Mucosa of stomach (tissue), 1 donor: Measurements from ENCODE around the gene GNG11.
"Not testable (repeated sequence)": the region's sequence is repeated elsewhere in the genome, so short reads cannot be mapped to it uniquely, and the experiment has no call there.

Experiments used
- H3K27me3 ChIP-seq: one replicate; pipeline ENCODE4 v1.7.0; 2013; ENCODE audit warnings: mild to moderate bottlenecking, low read length; ENCODE audit not compliant: control insufficient read depth, insufficient read depth
- H3K36me3 ChIP-seq: one replicate; pipeline ENCODE4 v1.7.0; 2013; ENCODE audit warnings: low read length; ENCODE audit not compliant: control insufficient read depth, insufficient read depth
- H3K4me1 ChIP-seq: one replicate; pipeline ENCODE4 v1.7.0; 2013; ENCODE audit warnings: mild to moderate bottlenecking, low read length; ENCODE audit not compliant: control insufficient read depth, insufficient read depth
- H3K4me3 ChIP-seq: one replicate; pipeline ENCODE4 v1.7.0; 2013; ENCODE audit warnings: low read length
- H3K9ac ChIP-seq: one replicate; pipeline ENCODE4 v1.7.0; 2013; ENCODE audit warnings: mild to moderate bottlenecking, low read length, moderate library complexity
- H3K9me3 ChIP-seq: one replicate; pipeline ENCODE4 v1.7.0; 2013; ENCODE audit warnings: mild to moderate bottlenecking, low read length, moderate library complexity; ENCODE audit not compliant: control insufficient read depth
- donor health status: Pancreatic carcinoma.

Gene GNG11

DNA sequence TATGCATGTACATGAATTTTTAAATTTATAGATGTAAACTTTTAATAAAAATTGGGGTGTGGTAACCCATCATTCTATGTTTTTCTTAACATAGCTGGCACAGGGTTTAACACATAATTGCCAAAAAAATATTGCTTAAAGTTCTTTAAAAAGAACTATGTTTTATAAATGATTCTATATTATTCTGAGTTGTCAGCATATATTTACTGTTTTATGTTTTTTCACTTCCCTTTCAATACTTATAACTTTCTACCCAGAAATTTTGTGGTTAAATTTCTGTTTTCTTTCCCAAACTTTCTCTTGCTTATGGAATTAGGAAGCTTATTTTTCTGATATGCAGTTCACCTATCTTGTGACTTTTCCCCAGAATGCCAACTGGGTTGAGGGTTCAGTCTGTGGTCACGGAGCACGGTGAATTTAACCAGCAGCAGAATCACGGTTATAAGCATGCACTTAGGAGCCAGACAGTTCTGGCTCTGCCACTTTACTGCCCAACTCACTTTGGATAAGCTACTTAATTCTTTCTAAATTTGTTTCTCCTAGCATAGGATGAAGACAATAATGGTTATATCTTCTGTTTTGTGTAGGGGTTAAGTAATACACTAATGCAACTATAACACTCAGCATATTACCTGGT lies 6.2 kb upstream of the GNG11 start:
- H3K9me3 ChIP-seq, H3K4me1 ChIP-seq, H3K27me3 ChIP-seq, H3K4me3 ChIP-seq, H3K9ac ChIP-seq, H3K36me3 ChIP-seq: not testable (repeated sequence)

- not testable (repeated sequence) for H3K9ac ChIP-seq, H3K27me3 ChIP-seq
Measured at GRCh38 chr7:93915888-93916287, 5.6 kb upstream of the GNG11 start.

DNA sequence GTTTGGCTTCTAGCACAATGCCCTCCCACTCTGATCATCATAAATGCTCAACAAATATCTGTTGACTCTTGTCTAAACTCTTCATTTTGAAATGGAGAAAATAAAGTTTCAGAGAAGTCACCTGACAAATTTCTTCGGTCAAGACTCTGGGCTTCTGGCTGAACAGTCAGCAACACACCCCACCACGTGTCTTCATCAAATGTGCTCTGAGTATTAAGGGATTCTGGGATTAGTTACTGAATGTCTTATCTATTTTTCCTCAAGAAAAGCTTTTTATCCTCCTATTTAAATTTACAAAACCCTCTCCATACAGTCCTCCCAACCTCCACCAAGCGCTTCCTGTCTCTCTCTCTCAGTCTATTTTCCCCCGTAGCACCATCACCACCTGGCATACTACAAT lies 5.2 kb upstream of the GNG11 start:
- not testable (repeated sequence) for H3K27me3 ChIP-seq, H3K4me1 ChIP-seq, H3K9ac ChIP-seq, H3K4me3 ChIP-seq, H3K36me3 ChIP-seq, H3K9me3 ChIP-seq

More at GRCh38 chr7:93915888-93916287, 5.6 kb upstream of the GNG11 start:
- not testable (repeated sequence) for H3K4me1 ChIP-seq, H3K36me3 ChIP-seq, H3K4me3 ChIP-seq, H3K9me3 ChIP-seq

DNA sequence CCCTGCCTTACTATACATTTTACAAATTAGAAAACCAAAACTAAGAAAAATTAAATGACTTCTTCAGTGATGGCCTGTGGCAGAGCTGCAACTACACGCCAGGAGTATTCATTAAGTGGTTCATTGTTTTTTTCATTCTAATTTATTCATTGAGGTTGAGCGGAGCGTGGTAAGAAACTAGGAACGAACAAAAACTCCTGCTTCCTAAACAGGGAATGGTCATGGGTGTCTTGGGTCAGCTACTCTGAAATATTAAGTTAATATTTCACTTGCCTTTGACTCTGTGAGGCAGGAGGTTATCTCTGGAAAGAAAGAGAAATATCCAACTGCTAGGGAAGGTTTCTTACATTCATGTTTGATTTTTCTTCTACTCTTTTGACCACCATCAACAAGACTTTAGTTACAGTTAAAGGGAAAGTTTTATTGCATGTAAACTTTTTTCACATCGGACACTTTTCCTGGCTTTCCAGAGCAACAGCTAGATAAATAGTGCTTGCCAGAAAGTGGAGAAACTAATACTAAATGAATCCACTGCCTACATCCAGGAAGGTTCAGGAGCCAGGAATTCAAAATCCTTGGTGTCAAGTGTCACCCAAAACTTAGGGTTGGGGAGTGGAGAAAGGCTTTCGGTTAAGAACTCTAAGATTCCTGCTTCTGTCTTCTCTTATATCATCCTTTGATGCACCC lies 896 bp upstream of the GNG11 start:
- Histone ChIP-seq H3K4me1 (peaks cover 3% of the 10 kb centered on the region), H3K27me3 (peaks cover 9% of the 10 kb centered on the region), H3K9ac (peak overlapping the region; percentile 7), H3K4me3 (no peak overlapping the region), H3K9me3 (no peaks in the 10 kb centered on the region), H3K36me3 (no peaks in the 10 kb centered on the region)

GRCh38 chr7:93921186-93921585 lies 349 bp upstream of the GNG11 start:
- Histone ChIP-seq H3K27me3 (peaks cover 9% of the 10 kb centered on the region), H3K4me1 (peaks cover 3% of the 10 kb centered on the region), H3K4me3 (no peak overlapping the region), H3K9me3 (no peaks in the 10 kb centered on the region), H3K36me3 (no peaks in the 10 kb centered on the region), H3K9ac (peak overlapping the region; percentile 7)

DNA sequence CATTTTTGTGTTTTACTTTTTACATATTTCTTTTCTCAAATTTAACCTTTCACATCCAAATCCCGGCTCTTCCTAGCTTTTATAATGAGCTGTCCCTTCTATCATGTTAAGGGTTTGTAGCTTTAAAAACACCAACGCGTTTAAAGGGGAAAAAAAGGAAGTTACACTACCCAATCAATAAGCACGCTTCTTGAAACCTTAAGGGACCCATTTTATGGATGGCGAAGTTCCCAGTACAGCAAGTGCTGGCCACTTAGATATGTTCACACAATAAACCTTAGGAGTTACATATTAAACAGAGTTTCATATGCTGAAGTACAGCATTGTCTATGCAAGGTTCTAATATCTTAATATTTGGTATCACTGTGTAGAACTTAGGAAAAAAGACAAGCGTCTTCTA lies 1.8 kb downstream of the GNG11 start:
- Histone ChIP-seq H3K9ac (no peak overlapping the region), H3K27me3 (peaks cover 9% of the 10 kb centered on the region), H3K4me1 (peaks cover 3% of the 10 kb centered on the region), H3K36me3 (no peaks in the 10 kb centered on the region), H3K9me3 (no peaks in the 10 kb centered on the region), H3K4me3 (no peak overlapping the region)

- Histone ChIP-seq H3K4me1 (peaks cover 3% of the 10 kb centered on the region), H3K4me3 (no peak overlapping the region), H3K9me3 (no peaks in the 10 kb centered on the region), H3K36me3 (no peaks in the 10 kb centered on the region), H3K27me3 (peaks cover 9% of the 10 kb centered on the region), H3K9ac (no peak overlapping the region)
Measured at GRCh38 chr7:93923942-93924341, 2.4 kb downstream of the GNG11 start.

- Histone ChIP-seq H3K9me3 (no peaks in the 10 kb centered on the region), H3K4me3 (no peak overlapping the region), H3K4me1 (peaks cover under 1% of the 10 kb centered on the region), H3K27me3 (peaks cover 5% of the 10 kb centered on the region), H3K9ac (no peak overlapping the region), H3K36me3 (no peaks in the 10 kb centered on the region)
Measured at GRCh38 chr7:93926800-93927199, 5.3 kb downstream of the GNG11 start.

GRCh38 chr7:93927585-93927984 lies 6.0 kb downstream of the GNG11 start:
- Histone ChIP-seq H3K9me3 (no peaks in the 10 kb centered on the region), H3K4me1 (no peaks in the 10 kb centered on the region), H3K27me3 (no peaks in the 10 kb centered on the region), H3K36me3 (no peaks in the 10 kb centered on the region), H3K4me3 (no peak overlapping the region), H3K9ac (no peak overlapping the region)

DNA sequence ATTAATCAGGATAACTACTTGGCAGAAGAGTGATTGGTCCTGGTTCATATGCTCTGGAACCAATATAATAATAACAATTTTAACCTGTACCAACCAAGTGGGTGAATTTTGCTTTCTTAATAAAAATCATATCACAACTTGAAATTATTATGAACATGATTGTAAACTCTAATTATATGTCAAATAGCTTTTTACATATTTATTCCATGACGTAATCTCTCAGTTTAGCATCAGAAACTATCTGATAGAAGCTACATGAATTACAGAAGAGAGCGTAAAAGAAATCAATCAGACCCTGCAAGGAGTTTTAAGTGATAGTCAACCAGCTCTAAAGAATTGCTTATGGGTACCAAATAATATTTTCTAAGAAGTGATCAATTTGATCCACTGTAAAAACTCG lies 10.1 kb downstream of the GNG11 start:
- Histone ChIP-seq H3K4me3 (no peak overlapping the region), H3K36me3 (no peaks in the 10 kb centered on the region), H3K27me3 (no peaks in the 10 kb centered on the region), H3K4me1 (no peaks in the 10 kb centered on the region), H3K9me3 (no peaks in the 10 kb centered on the region), H3K9ac (no peak overlapping the region)

DNA sequence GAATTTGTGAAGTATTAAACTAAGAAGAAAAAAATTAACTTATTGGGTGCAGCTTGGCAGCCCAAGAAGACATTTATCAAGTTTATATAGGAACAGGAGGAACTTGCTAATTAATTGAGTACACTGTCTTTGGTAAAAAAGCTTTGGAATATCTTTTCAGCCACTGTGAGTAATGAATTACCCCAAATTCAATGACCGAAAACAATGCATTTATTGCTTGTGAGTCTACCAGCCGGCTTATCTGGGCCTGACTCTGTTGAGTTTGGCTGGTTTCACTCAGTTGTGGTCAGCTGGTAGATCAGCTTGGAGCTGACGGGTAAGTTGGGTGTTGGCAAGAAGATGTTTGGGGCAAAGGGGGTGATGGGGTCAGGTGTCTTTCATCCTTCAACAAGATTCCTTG lies 11.6 kb downstream of the GNG11 start:
- Histone ChIP-seq H3K36me3 (no peaks in the 10 kb centered on the region), H3K9me3 (no peaks in the 10 kb centered on the region), H3K27me3 (no peaks in the 10 kb centered on the region), H3K9ac (no peak overlapping the region), H3K4me3 (no peak overlapping the region), H3K4me1 (no peaks in the 10 kb centered on the region)

GRCh38 chr7:93935102-93935501 lies 13.6 kb downstream of the GNG11 start:
- H3K9me3 ChIP-seq = no peaks in the 10 kb centered on the region
- H3K4me1 ChIP-seq = no peaks in the 10 kb centered on the region
- H3K4me3 ChIP-seq = no peak overlapping the region
- no peak overlapping the region for H3K9ac ChIP-seq
- no peaks in the 10 kb centered on the region for H3K27me3 ChIP-seq
- H3K36me3 ChIP-seq = no peaks in the 10 kb centered on the region
